Endothelial cell of umbilical vein (primary cell): ENCODE measurements around the gene PLD1. TPM values are rescaled to one million over a fixed set of nuclear protein-coding genes. Genes with fewer than 3 reads are reported as not detected.

Source experiments
- BruUV-seq: library from RNA; stranded (reverse); fragments of 400-500 nt; replicated peaks from 2 replicates; lab custom pipeline; 2021; lab: Mats Ljungman, UMichigan
- CTCF ChIA-PET: fragments of 300-600, 350-600 bp; sonication (Branson Sonifier 250); formaldehyde crosslinking; loops from one replicate; lab custom pipeline; 2021; ENCODE audit warnings: antibody characterized with exemption, inconsistent platforms; lab: Charles Lee
- POLR2A ChIA-PET: fragments of 300-600, 350-600 bp; sonication (Branson Sonifier 250); formaldehyde crosslinking; loops from one replicate; lab custom pipeline; 2021; ENCODE audit warnings: antibody characterized with exemption, inconsistent platforms; lab: Charles Lee
- DNase-seq: peaks from one replicate; pipeline ENCODE4 v3.0.0-alpha.2; 2011; ENCODE audit warnings: low read depth, low spot score
- FAIRE-seq: peaks from 2 replicates; lab custom pipeline; 2011; peaks lifted over from hg19 to GRCh38; lab: Jason Lieb, UNC
- H2AFZ ChIP-seq: 2 replicates; pipeline ENCODE4 v1.6.0; 2012; ENCODE audit warnings: low read depth, low read length, control low read depth, inconsistent platforms
- H3K27ac ChIP-seq: 2 replicates; pipeline ENCODE4 v1.5.1; 2011; ENCODE audit warnings: low read depth, mild to moderate bottlenecking, control low read depth, low read length, moderate library complexity; ENCODE audit not compliant: insufficient read depth
- H3K27me3 ChIP-seq, 2 experiments: 2 replicates each; pipeline versions ENCODE4 v1.6.0 to v1.6.1; 2011; ENCODE audit warnings: low read length in 2 of 2, mixed read lengths in 1 of 2; ENCODE audit not compliant: control insufficient read depth in 2 of 2, insufficient read depth in 2 of 2
- H3K36me3 ChIP-seq, 2 experiments: 2 replicates in 1 of 2; 3 replicates in 1 of 2; pipeline ENCODE4 v1.5.1; 2011; ENCODE audit warnings: low read length in 2 of 2, mild to moderate bottlenecking in 1 of 2, moderate library complexity in 1 of 2; ENCODE audit not compliant: control insufficient read depth in 2 of 2, insufficient read depth in 2 of 2; ENCODE audit errors: extremely low read depth in 1 of 2
- H3K4me1 ChIP-seq: 3 replicates; pipeline ENCODE4 v1.5.1; 2011; ENCODE audit warnings: mild to moderate bottlenecking, low read length; ENCODE audit not compliant: control insufficient read depth, insufficient read depth; ENCODE audit errors: extremely low read depth
- H3K4me2 ChIP-seq: 2 replicates; pipeline ENCODE4 v1.6.1; 2011; ENCODE audit warnings: low read length, control low read depth, mixed read lengths; ENCODE audit not compliant: insufficient read depth
- H3K4me3 ChIP-seq, 3 experiments: fragments of 200-600 bp in 1 of 3; sonication (generic), shearing (Covaris generic) in 1 of 3; replicated peaks in 1 of 3; 2 replicates each; pipeline ENCODE4 v1.5.1; 2011 to 2016; ENCODE audit warnings: control low read depth in 3 of 3, low read length in 3 of 3, mild to moderate bottlenecking in 2 of 3, inconsistent platforms in 1 of 3, low read depth in 1 of 3, moderate library complexity in 1 of 3; ENCODE audit not compliant: insufficient read depth in 1 of 3
- H3K79me2 ChIP-seq: 2 replicates; pipeline ENCODE4 v1.6.0; 2012; ENCODE audit warnings: low read length, inconsistent platforms; ENCODE audit not compliant: control insufficient read depth, insufficient read depth
- H3K9ac ChIP-seq: replicated peaks from 2 replicates; pipeline ENCODE3; 2011; ENCODE audit warnings: low read length, control low read depth; ENCODE audit not compliant: insufficient read depth; ENCODE audit errors: extremely low read depth
- H3K9me1 ChIP-seq: replicated peaks from 3 replicates; pipeline ENCODE4 v1.6.0; 2011; ENCODE audit warnings: mild to moderate bottlenecking, low read length; ENCODE audit not compliant: control insufficient read depth, insufficient read depth; ENCODE audit errors: extremely low read depth
- H3K9me3 ChIP-seq: replicated peaks from 2 replicates; pipeline ENCODE4 v1.5.1; 2012; ENCODE audit warnings: low read length, inconsistent platforms; ENCODE audit not compliant: control insufficient read depth, insufficient read depth
- H4K20me1 ChIP-seq: replicated peaks from 2 replicates; pipeline ENCODE3; 2011; ENCODE audit warnings: mild to moderate bottlenecking, low read length; ENCODE audit not compliant: control insufficient read depth, insufficient read depth; ENCODE audit errors: extremely low read depth
- CTCF ChIP-seq, 2 donors: IDR thresholded peaks; 1 replicate in 1 of 2; 2 replicates in 1 of 2; pipeline ENCODE4 v1.5.1; 2011; ENCODE audit warnings: low read length in 2 of 2, mild to moderate bottlenecking in 2 of 2, moderate library complexity in 2 of 2, control low read depth in 1 of 2, inconsistent platforms in 1 of 2, low read depth in 1 of 2; ENCODE audit not compliant: insufficient read depth in 1 of 2; ENCODE audit errors: extremely low read depth in 1 of 2
- EZH2 ChIP-seq: IDR thresholded peaks from 2 replicates; pipeline ENCODE4 v1.6.1; 2012; ENCODE audit warnings: borderline replicate concordance, low read depth, mild to moderate bottlenecking, moderate library complexity, low read length, inconsistent platforms; ENCODE audit not compliant: severe bottlenecking
- FOS ChIP-seq: IDR thresholded peaks from 2 replicates; pipeline ENCODE4 v1.6.1; 2011; ENCODE audit warnings: mild to moderate bottlenecking, low read length, moderate library complexity, borderline replicate concordance; ENCODE audit not compliant: insufficient read depth
- GATA2 ChIP-seq: IDR thresholded peaks from 2 replicates; pipeline ENCODE4 v1.7.0; 2011; ENCODE audit warnings: low read depth, mild to moderate bottlenecking, moderate library complexity, mixed read lengths, low read length; ENCODE audit not compliant: insufficient read length, insufficient read depth
- JUN ChIP-seq: IDR thresholded peaks from 2 replicates; pipeline ENCODE4 v1.6.1; 2011; ENCODE audit warnings: borderline replicate concordance, low read depth; ENCODE audit not compliant: insufficient read length, insufficient read depth
- MAX ChIP-seq: IDR thresholded peaks from 2 replicates; pipeline ENCODE4 v1.6.1; 2011; ENCODE audit not compliant: insufficient read depth, insufficient read length
- MYC ChIP-seq: IDR thresholded peaks from one replicate; pipeline ENCODE4 v1.6.1; 2011; ENCODE audit warnings: mild to moderate bottlenecking, low read depth, low read length
- POLR2A ChIP-seq: IDR thresholded peaks from 2 replicates; pipeline ENCODE4 v1.6.1; 2012; ENCODE audit warnings: low read depth, mild to moderate bottlenecking, control low read depth, low read length
- POLR2AphosphoS5 ChIP-seq: IDR thresholded peaks from 2 replicates; pipeline ENCODE4 v1.6.1; 2012; ENCODE audit warnings: low read depth, mild to moderate bottlenecking, control low read depth, low read length, moderate library complexity; ENCODE audit not compliant: insufficient read depth
- dilution Hi-C: fragments of 300-500 bp; cut with MboI; formaldehyde crosslinking; loops from one replicate; pipeline ENCODE4 v1.15.0; 2019; ENCODE audit warnings: low sequenced_read_pairs; ENCODE audit not compliant: extremely low pct_ligation_motif_present
- intact Hi-C: fragments of 100-400 bp; cut with micrococcal nuclease; formaldehyde crosslinking; loops from one replicate; pipeline ENCODE4 v1.10.0; 2022
- polyA plus RNA-seq, 4 experiments: library from polyadenylated mRNA; depleted of rRNA in 3 of 4; stranded (reverse) in 3 of 4; unstranded in 1 of 4; fragments of >200 nt; gene quantifications; 2 replicates each; pipeline versions ENCODE4 v1.2.1 to v1.2.3, GENCODE V29; 2011 to 2012; ENCODE audit warnings: missing spikeins in 1 of 4
- total RNA-seq: library from RNA; stranded (reverse); gene quantifications from 2 replicates; pipeline ENCODE4 v1.2.3, GENCODE V29; 2021

Gene PLD1
- total and polyA plus RNA-seq, 2 donors (not counting 3 experiments of a cell fraction or from before 2014, with no cell fraction given): 42.0 to 108 TPM

- no peaks in the 10 kb centered on the region for H4K20me1 ChIP-seq
- no TSS peak for BruUV-seq
- no peak overlapping the region for H3K4me3 ChIP-seq
- DNase-seq: no peak
- ChIA-PET POLR2A (no interaction called here), CTCF (no interaction called here)
- peaks cover 51% of the 10 kb centered on the region for H3K79me2 ChIP-seq
- no peak for TF ChIP-seq GATA2
- TF ChIP-seq POLR2AphosphoS5: no peak
- no peak for TF ChIP-seq EZH2
- TF ChIP-seq POLR2A: no peak
- TF ChIP-seq CTCF (IDR thresholded peaks at IDR 0.05; ENCODE audit: extremely low read depth in 1 of 2, insufficient read depth in 1 of 2, low read depth in 1 of 2, low read length in 2 of 2): no peak
- TF ChIP-seq JUN: no peak
- TF ChIP-seq MYC: no peak
- TF ChIP-seq FOS: no peak
- no peak for TF ChIP-seq MAX
- H2AFZ ChIP-seq: no peak overlapping the region
- no peak overlapping the region for H3K27ac ChIP-seq
- no peaks in the 10 kb centered on the region for H3K9me1 ChIP-seq
- H3K27me3 ChIP-seq: no peaks in the 10 kb centered on the region
- H3K4me1 ChIP-seq: peaks cover 55% of the 10 kb centered on the region
- dilution Hi-C loops: no loop called here
- H3K9me3 ChIP-seq: no peaks in the 10 kb centered on the region
- H3K36me3 ChIP-seq: no peaks in the 10 kb centered on the region
- no peak overlapping the region for H3K4me2 ChIP-seq
- intact Hi-C loops: no loop called here
- H3K9ac ChIP-seq: no peak overlapping the region
- no peak for FAIRE-seq
These were observed 13.5 kb downstream of the PLD1 start for GRCh38 chr3:171796625-171797264.
